ENCODE results near the gene DDIT4L.

GRCh38 chr4:100240008-100240407 is 49.7 kb upstream of the DDIT4L start:
- TF ChIP-seq MAZ (IDR thresholded peaks at IDR 0.05; ENCODE audit: borderline replicate concordance, low read depth, low read length) (no peak), RFX5 (IDR thresholded peaks at IDR 0.05; ENCODE audit: low read depth, low read length) (no peak), CTCF (conservative IDR thresholded peaks at IDR 0.05; ENCODE audit: low read depth, low read length) (no peak), RAD21 (IDR thresholded peaks at IDR 0.05; ENCODE audit: low read length) (no peak), BHLHE40 (IDR thresholded peaks at IDR 0.05; ENCODE audit: low read depth, low read length) (no peak), POLR2A (IDR thresholded peaks at IDR 0.05; ENCODE audit: low read depth, low read length) (no peak), RCOR1 (IDR thresholded peaks at IDR 0.05; ENCODE audit: insufficient replicate concordance, low read length) (no peak), MAFK (IDR thresholded peaks at IDR 0.05; ENCODE audit: low read depth, low read length) (no peak), USF2 (IDR thresholded peaks at IDR 0.05; ENCODE audit: low read depth, low read length) (no peak), SMC3 (IDR thresholded peaks at IDR 0.05; ENCODE audit: low read depth, low read length) (no peak)
